K562 (cell line): Measurements from ENCODE around the gene ZFHX2. TPM values are rescaled to one million over a fixed set of nuclear protein-coding genes. Genes with fewer than 3 reads are reported as not detected.

Experiments
- ATF7 ChIP-seq: fragments of 450-650 bp; IDR thresholded peaks from 2 replicates; pipeline ENCODE4 v1.7.1; 2014; ENCODE audit warnings: mild to moderate bottlenecking, moderate library complexity
- BCOR ChIP-seq: fragments of 450-650 bp; IDR thresholded peaks from 2 replicates; pipeline ENCODE4 v1.6.1; 2016
- CTBP1 ChIP-seq: fragments of 450-650 bp; IDR thresholded peaks from 2 replicates; pipeline ENCODE4 v1.6.1; 2016; ENCODE audit warnings: borderline replicate concordance
- EP400 ChIP-seq: fragments of 450-650 bp; IDR thresholded peaks from 2 replicates; pipeline ENCODE4 v1.6.1; 2017; ENCODE audit warnings: antibody characterized with exemption, mild to moderate bottlenecking, moderate library complexity
- ILF3 ChIP-seq: fragments of 450-650 bp; IDR thresholded peaks from 2 replicates; pipeline ENCODE4 v1.6.1; 2018; ENCODE audit warnings: antibody characterized with exemption, mild to moderate bottlenecking, moderate library complexity, borderline replicate concordance
- MTA3 ChIP-seq: fragments of 450-650 bp; formaldehyde crosslinking; IDR thresholded peaks from 2 replicates; pipeline ENCODE4 v1.6.1; 2017; ENCODE audit warnings: mild to moderate bottlenecking, borderline replicate concordance
- OTX1 ChIP-seq: fragments of 450-650 bp; formaldehyde crosslinking; IDR thresholded peaks from 2 replicates; pipeline ENCODE4 v1.4.0; 2022; ENCODE audit warnings: mild to moderate bottlenecking
- TFAP4 ChIP-seq: sonication (generic); formaldehyde crosslinking; IDR thresholded peaks from 2 replicates; pipeline ENCODE4 v1.8.0; 2022; ENCODE audit warnings: missing genetic modification reagents, mild to moderate bottlenecking, moderate library complexity, borderline replicate concordance
- VEZF1 ChIP-seq: fragments of 200-800 bp; sonication (Bioruptor generic); IDR thresholded peaks from 2 replicates; pipeline ENCODE4 v1.6.1; 2017; ENCODE audit warnings: missing genetic modification characterization, missing compliant biosample characterization
- ZNF398 ChIP-seq: fragments of 250-450 bp; sonication (Bioruptor Pico); IDR thresholded peaks from 2 replicates; pipeline ENCODE4 v1.8.0; 2021; ENCODE audit warnings: moderate library complexity, mild to moderate bottlenecking, inconsistent platforms
- ZNF507 ChIP-seq: conservative IDR thresholded peaks from 2 replicates; pipeline ENCODE4 v1.6.1; 2017; ENCODE audit warnings: missing genetic modification characterization, missing compliant biosample characterization
- polyA plus RNA-seq, 8 experiments: library from polyadenylated mRNA; depleted of rRNA in 4 of 8; stranded (reverse) in 5 of 8; unstranded in 3 of 8; fragments of >200 nt; fragmentation: Nextera tagmentation in 2 of 8; fragmentation: Illumina TruSeq in 1 of 8; extraction: Ambion mirVana in 2 of 8; extraction: Trizol in 1 of 8; gene quantifications; 2 replicates each; pipeline versions ENCODE4 v1.2.1 to v1.2.3, GENCODE V29; 2011 to 2014; ENCODE audit warnings: inconsistent platforms in 1 of 8, missing spikeins in 1 of 8
- total RNA-seq, 7 experiments: library from RNA; depleted of rRNA in 6 of 7; stranded (reverse); fragments of >200 nt in 6 of 7; fragmentation: Illumina TruSeq in 2 of 7; extraction: Trizol in 2 of 7; gene quantifications; 2 replicates each; pipeline versions ENCODE4 v1.2.1 to v1.2.3, GENCODE V29; 2011 to 2021; ENCODE audit warnings: low replicate concordance in 1 of 7

The ZFHX2 gene
- total and polyA plus RNA-seq, 9 of the 15 experiments (the other 6 are each of a cell fraction or from before 2014, with no cell fraction given), result 0.06 to 0.11 (median 0.11) TPM; not detected in 4

- no peak for TF ChIP-seq ZNF398 (CRISPR knock-in tag)
- peak; percentile 58 for TF ChIP-seq VEZF1
- TF ChIP-seq EP400, result peak; percentile 71; the same call in 1 of the 2 replicates
- 0 out of 2 replicates have a peak, but pooled peaks have one; percentile 19 for TF ChIP-seq ATF7
- TF ChIP-seq BCOR, result peak; percentile 31
- no peak for TF ChIP-seq ILF3
- no peak for TF ChIP-seq ZNF507 (tag)
- TF ChIP-seq TFAP4 (CRISPR knock-in tag), result peak; percentile 43; the same call in 1 of the 2 replicates
- peak; percentile 75 for TF ChIP-seq CTBP1
- 0 out of 2 replicates have a peak, but pooled peaks have one; percentile 74 for TF ChIP-seq OTX1 (CRISPR knock-in tag)
- peak; percentile 48; the same call in 1 of the 2 replicates for TF ChIP-seq MTA3
Measured at GRCh38 chr14:23567186-23568020, 15.8 kb upstream of the ZFHX2 start, which contains the start of gene AP1G2 (continued).
